Gastroesophageal sphincter (tissue), 3 donors: ENCODE measurements around the gene ZNF345.

Experiments used
- CTCF ChIP-seq, 4 experiments: fragments of 200-600 bp in 2 of 4; fragments of 450-650 bp in 2 of 4; sonication (generic) in 1 of 4; IDR thresholded peaks; one replicate each; pipeline ENCODE4 v1.5.1; 2017 to 2019; ENCODE audit warnings: antibody characterized with exemption in 4 of 4, mild to moderate bottlenecking in 2 of 4, moderate library complexity in 2 of 4
- POLR2A ChIP-seq, 2 donors: fragments of 450-650 bp; IDR thresholded peaks; one replicate each; pipeline ENCODE4 v1.6.1; 2017; ENCODE audit warnings: antibody characterized with exemption in 2 of 2, mild to moderate bottlenecking in 2 of 2, moderate library complexity in 1 of 2
- POLR2AphosphoS5 ChIP-seq: sonication (generic); formaldehyde crosslinking; IDR thresholded peaks from one replicate; pipeline ENCODE4 v1.6.1; 2017; ENCODE audit warnings: antibody characterized with exemption

GRCh38 chr19:36838784-36839324 is 11.8 kb upstream of the ZNF345 start:
- TF ChIP-seq CTCF (IDR thresholded peaks at IDR 0.05), result no peak
- TF ChIP-seq POLR2A (IDR thresholded peaks at IDR 0.05), result no peak
- no peak for TF ChIP-seq POLR2AphosphoS5
